NOMO-1 treated with dmso at 0.1 percent for 144 hours (cell line): ENCODE measurements around the gene TBC1D8B.
A peak's percentile ranks its signal among the peaks of the same experiment; 100 is the strongest.

Experiments
- DNase-seq: peaks from one replicate; lab custom pipeline; 2025; ENCODE audit not compliant: unreplicated experiment; lab: John Stamatoyannopoulos, UW

Gene TBC1D8B

DNA sequence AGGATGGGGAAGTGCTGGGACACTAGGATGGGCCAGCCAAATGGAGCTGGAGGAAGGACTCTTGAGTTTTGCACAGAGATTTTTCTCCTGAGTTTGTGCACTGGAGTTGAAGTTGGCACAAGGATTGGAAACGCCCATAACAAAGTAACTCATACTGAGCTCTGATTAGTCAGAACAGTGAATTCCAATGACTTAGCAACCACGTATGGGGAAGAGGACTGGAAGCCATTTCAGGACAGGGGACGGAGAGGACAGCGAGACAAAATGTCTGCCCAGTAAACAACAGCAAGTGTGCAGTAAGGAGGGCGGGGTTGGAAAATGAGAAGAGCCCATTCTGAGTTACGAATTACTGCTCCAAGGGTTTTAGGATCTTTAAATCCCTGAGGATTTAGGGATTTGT lies 94.8 kb downstream of the TBC1D8B start:
- DNase-seq = no peak

DNA sequence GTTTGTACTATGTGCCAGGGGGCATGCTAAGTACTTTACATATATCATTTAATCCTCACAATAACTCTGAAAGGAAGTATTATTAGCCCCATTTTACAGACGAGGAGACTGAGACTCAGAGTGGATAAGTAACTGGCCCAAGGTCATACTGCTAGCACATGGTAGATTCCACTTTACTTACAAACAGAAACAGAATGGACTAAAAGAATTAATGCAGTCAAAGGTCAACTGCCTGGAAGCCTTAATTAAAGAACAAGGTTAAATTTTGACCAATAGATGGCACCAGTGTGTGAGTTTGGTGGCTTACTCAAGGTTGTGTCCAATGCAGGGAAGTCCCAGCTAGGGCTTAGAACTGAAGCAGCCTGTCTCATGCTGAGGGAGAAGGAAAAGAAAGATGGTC lies 96.0 kb downstream of the TBC1D8B start:
- peak; percentile 1 for DNase-seq

GRCh38 chrX:106899276-106899675 lies 96.8 kb downstream of the TBC1D8B start:
- no peak for DNase-seq

DNA sequence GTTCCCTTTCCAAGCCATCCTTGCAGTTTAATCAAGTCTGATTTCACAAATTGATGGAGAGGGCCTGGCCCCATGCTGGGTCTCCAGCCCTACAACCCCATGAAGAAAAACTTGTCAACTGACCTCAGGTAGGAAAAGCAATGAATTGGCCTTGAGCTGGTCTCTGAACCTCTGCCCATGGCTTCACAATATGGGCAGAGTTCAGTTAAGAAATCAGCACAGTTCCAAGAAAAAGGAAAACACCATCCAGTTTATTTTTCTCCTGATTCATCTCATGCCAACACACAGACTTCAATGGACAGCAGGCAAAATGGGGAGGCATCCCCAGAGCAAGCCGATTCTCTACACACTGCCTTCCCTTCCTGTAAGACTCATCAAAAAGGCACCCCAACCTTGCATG lies 97.4 kb downstream of the TBC1D8B start:
- no peak for DNase-seq

- DNase-seq = no peak
Measured at GRCh38 chrX:106901341-106901740, 98.9 kb downstream of the TBC1D8B start.

DNA sequence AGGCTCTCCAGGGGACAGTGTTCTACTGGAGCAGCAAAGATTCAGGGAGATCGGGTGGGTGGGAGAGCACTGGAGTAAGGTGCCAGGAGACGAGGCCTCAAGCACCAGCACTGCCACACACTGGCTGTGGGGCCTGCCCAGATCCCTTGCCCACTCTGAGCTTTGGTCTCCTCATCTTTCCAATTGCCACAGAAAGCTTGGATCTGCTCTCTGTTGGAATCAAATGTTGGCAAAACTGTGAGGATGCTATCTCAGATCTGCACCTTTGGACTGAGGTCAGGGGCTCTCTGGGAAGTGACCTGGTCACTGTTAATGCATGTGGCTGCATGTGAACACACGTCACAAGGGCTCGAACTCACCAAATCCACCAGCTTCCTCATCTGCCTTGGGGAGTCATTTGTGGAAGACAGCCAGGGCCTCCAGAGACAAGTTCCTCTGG lies 99.3 kb downstream of the TBC1D8B start:
- no peak for DNase-seq

DNA sequence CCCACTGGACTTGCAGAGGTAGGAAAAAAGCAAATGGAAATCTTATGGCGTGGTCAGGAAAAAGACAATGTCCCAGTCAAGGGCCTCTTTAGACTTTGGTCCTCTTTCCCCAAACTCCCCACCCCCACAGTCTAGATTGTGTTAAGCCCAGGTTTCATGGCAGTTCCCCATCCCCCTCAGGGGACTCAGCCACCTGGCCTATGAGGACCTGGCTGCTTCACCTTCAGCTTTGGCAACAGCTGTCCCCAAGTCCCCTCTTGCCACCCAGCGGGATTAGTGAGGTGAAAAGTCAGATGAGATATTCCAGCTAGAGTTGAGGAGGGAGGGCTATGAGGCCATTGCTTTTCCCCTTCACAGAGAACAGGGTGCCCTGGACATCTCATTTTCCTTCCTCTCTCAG lies 100.2 kb downstream of the TBC1D8B start:
- no peak for DNase-seq

DNA sequence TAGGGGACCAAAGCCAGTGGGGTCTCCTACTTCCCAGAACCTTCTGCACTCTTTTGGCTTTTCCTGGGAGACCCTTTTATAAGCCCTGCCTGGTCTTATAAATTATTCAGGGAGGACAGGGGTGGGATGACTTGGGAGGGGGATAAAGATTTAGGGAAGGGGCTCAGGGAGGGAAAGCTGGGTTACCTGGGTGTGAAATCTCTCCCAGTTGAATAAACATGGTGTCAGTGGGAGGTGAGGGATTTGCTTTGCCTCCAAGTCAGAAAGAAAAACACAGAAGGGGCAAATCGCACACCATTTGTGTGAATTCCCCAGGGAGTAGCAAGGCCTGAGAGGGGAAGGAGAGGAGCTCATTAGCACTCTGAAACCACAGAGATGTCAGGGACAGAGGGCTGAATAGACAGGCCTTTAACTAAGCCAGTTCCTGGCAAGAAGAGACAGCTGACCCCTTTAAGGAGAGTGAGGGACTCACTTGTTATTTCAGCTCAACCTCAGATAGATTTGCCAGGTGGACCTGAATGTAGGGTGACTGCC lies 100.9 kb downstream of the TBC1D8B start, which contains the start of gene RIPPLY1:
Gene RIPPLY1, minus strand, starts transcription at position 51 of the 534 bp plus-strand sequence. CDS start 54 bp downstream, outside the sequence.
- no peak for DNase-seq

DNA sequence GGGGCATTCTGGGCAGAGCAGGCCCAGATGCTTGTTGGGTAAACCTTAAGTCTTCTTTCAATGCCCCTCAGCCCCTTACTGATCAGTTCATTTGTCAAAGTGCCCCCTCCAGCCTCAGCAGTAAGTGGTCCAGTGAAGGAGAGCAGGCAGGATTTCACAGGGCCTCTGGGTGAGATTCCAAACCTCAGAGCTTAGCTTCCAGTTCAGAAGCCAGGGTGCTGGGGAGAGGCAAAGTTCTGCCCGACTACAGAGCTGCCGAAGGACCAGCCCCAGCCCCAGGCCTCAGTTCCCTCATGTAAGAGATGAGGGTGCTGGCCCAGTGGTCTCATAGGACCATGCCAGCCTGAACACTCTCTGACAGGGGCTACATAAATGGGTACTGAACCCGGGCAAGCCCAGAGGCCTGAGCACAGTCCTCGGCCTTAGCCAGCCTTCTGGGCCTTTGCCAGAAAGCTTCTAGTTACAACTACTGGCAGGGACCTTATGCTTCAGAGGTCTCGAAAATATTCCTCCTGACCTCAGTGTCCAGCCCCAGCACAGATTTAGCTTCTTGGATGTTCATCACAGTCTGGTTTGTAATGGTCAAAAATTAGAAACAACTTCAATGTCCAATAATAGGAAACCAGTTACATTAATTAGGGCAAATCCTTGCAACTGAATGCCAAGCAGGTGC lies 101.5 kb downstream of the TBC1D8B start:
- no peak for DNase-seq

DNA sequence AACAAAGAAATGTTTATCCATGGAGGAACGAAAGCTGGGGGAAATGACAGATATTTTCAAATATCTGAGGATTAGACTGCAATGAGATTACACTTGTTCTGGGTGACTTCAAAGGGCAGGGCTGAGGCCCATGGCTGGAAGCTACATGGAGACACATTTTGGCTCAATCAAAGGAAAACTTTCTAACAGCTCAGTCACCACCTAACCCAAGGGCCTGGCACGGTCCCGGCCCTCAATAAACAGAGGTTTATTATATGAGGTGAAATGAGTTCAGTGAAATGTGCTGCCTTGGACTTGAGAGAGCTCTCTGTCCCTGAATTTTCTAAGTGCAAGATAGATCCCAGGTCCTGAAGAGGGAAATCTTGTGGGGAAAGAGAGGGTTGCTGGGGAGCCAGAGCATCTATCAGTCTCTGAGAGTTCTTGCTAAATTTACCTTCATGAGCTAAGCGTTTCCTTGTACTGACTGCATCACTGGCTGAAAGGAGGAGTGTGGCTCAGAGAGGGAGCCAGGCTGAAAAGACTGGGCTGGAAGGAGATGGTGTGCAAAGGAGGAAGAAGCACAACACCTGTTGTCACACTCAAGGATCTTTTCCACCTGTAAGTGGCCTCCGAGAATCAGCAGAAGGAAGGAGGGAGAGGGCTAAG lies 102.7 kb downstream of the TBC1D8B start:
- no peak for DNase-seq

GRCh38 chrX:106906361-106906760 lies 103.9 kb downstream of the TBC1D8B start:
- no peak for DNase-seq

DNA sequence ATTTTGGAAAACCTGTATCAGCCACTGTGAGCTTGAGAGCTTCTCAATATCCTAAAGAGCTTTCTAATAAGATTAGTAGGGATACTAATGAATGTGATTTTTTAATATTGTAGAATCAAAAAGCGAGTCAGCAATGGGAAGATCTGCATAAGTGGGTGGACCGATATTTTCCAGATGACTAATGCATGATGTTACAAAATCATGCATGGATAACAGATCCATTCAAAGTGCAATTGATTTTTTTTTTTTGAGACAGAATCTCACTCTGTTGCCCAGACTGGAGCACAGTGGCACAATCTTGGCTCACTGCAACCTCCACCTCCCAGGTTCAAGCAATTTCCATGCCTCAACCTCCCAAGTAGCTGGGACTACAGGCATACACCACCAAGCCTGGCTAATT lies 110.4 kb downstream of the TBC1D8B start:
- no peak for DNase-seq

GRCh38 chrX:106917830-106918500 lies 115.5 kb downstream of the TBC1D8B start:
- DNase-seq = no peak

DNA sequence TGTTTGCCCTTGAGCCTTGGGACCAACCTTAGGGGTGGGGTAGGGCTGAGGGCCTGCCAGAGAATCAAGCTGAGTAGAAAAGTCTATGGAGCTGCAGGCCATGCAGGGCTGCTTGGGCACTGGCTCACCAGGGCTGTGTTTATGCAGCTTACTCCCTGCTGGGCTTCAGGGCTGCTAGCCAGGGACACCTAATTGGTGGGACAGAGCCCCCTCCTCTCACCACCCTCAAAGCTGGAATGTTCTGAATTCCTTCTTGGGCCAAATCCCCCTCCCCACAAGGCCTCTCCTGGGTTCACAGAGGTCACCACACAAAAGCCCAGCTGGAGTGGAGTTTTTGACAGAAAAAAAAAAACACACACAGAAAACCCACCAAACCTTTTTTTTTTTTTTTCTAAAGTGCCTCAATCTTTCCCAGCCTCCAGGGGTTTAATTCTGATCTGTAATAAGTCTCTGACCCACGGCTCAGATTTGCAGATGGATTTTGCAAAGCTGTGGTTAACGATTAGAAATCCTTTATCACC lies 117.5 kb downstream of the TBC1D8B start, which contains the start of gene CLDN2:
Gene CLDN2, plus strand, starts transcription at position 471 of the 521 bp plus-strand sequence. CDS start 7,827 bp downstream, outside the sequence.
- DNase-seq = no peak

- no peak for DNase-seq
Measured at GRCh38 chrX:106921637-106922036, 119.2 kb downstream of the TBC1D8B start.
